HEK293T (cell line): Measurements from ENCODE around the gene UGT1A7.

Experiments used
- ELF4 ChIP-seq: fragments of 450-650 bp; IDR thresholded peaks from 2 replicates; pipeline ENCODE4 v1.6.1; 2017; ENCODE audit warnings: antibody characterized with exemption
- SUZ12 ChIP-seq: fragments of 450-650 bp; IDR thresholded peaks from 2 replicates; pipeline ENCODE4 v1.6.1; 2016; ENCODE audit warnings: mild to moderate bottlenecking

- TF ChIP-seq ELF4 (no peak), SUZ12 (no peak)
Measured at GRCh38 chr2:233728723-233729301, 47.1 kb downstream of the UGT1A7 start, which contains the start of gene UGT1A3.
